ENCODE results near the gene ACSL6.

ACSL6 gene

GRCh38 chr5:131942016-131942415, 69.4 kb downstream of the ACSL6 start:
- H3K4me3 ChIP-seq (ENCODE audit: low read length), result no peak overlapping the region
- TF ChIP-seq, protein P1, sequence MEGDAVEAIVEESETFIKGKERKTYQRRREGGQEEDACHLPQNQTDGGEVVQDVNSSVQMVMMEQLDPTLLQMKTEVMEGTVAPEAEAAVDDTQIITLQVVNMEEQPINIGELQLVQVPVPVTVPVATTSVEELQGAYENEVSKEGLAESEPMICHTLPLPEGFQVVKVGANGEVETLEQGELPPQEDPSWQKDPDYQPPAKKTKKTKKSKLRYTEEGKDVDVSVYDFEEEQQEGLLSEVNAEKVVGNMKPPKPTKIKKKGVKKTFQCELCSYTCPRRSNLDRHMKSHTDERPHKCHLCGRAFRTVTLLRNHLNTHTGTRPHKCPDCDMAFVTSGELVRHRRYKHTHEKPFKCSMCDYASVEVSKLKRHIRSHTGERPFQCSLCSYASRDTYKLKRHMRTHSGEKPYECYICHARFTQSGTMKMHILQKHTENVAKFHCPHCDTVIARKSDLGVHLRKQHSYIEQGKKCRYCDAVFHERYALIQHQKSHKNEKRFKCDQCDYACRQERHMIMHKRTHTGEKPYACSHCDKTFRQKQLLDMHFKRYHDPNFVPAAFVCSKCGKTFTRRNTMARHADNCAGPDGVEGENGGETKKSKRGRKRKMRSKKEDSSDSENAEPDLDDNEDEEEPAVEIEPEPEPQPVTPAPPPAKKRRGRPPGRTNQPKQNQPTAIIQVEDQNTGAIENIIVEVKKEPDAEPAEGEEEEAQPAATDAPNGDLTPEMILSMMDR (conservative IDR thresholded peaks at IDR 0.05; ENCODE audit: low read length), result no peak
- no peak for DNase-seq (ENCODE audit: low read depth)

DNA sequence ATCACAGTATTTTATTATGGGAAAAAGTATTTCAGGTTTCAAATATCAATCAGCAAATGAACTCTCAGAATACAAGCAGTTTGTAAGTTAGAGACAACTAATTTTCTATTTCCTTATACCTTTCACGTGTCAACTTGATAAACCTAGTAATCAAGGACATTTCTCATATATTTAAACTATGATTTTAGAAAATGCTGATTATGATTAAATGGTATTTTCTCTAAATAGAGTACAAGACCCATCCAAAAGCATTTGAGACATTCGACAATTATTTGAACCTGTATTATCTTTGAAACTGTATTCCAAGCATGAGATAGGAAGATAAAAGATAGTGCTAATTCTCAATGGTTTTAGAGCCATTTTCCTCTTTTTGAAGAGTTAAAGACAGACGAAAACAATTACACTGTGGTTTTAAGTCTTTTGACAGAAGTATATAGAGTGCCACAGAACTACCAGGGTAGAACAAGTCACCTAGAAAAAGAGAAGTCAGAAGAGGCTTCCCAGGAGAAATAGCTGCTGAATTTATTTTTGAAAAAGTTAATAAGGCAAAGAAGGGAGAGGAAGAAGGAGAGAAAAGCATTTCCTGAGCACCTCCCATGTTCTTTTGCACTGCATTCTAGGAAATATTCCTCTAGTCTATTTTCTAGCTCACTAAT, 71.6 kb downstream of the ACSL6 start:
- DNase-seq (ENCODE audit: low read depth), result no peak
- H3K4me3 ChIP-seq (ENCODE audit: low read length), result no peak overlapping the region
- TF ChIP-seq, protein P1 (conservative IDR thresholded peaks at IDR 0.05; ENCODE audit: low read length), result no peak

GRCh38 chr5:131932235-131932634, 79.2 kb downstream of the ACSL6 start:
- TF ChIP-seq, protein P1 (conservative IDR thresholded peaks at IDR 0.05; ENCODE audit: low read length), result no peak
- no peak for DNase-seq (ENCODE audit: low read depth)
- H3K4me3 ChIP-seq (ENCODE audit: low read length), result no peak overlapping the region

DNA sequence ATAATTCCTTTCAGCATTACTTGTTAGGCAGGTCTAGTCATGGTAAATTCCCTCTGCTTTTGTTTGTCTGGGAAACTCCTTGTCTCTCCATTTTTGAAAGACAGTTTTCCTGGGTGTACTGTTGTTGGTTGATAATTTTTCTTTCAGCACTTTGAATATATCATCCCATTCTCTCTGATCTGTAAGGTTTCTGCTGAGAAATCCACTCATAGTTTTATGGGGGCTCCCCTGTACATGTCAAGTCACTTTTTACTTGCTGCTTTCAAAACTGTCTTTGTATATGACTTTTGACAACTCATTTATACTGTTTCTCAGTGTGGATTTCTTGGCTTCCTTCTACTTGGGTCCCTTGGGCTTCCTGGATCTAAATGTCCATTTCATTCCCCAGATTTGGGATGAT, 82.5 kb downstream of the ACSL6 start:
- no peak for DNase-seq (ENCODE audit: low read depth)
- TF ChIP-seq, protein P1 (conservative IDR thresholded peaks at IDR 0.05; ENCODE audit: low read length), result no peak
- H3K4me3 ChIP-seq (ENCODE audit: low read length), result no peak overlapping the region

DNA sequence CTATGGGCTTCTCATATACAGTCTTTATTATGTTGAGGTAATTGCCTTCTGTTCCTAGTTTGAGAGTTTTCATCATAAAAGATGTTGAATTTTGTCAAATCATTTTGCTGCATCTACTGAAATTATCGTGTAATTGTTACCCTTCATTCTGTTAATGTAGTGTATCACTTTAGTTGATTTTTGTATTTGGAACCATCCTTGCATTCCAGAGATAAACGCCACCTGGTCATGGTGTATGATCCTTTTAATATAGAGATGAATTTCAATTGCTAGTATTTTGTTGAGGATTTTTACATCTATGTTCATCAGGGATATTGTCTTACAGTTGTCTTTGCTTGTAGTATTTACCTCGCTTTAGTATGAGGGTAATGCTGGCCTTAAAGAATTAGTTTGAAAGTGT, 85.3 kb downstream of the ACSL6 start:
- TF ChIP-seq, protein P1 (conservative IDR thresholded peaks at IDR 0.05; ENCODE audit: low read length), result no peak
- H3K4me3 ChIP-seq (ENCODE audit: low read length), result no peak overlapping the region
- DNase-seq (ENCODE audit: low read depth), result no peak

DNA sequence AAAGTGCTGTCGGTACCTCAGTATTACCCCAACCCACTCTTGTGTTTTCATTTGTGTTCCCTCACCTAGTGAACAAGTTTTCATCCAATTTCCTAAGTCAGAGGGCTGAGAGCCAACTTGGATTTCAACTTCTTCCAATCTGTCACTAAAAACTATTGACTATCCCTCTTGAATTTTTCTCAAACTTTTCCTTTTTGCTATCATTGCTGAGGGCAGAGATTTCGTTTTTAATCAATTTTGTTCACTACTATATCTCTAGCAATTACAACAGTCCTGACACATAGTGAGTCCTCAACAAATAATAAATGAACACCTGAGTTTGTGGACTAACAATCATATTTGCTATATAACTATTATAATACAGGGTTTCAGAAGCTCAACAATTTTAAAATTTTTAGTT, 95.0 kb downstream of the ACSL6 start:
- no peak for DNase-seq (ENCODE audit: low read depth)
- no peak overlapping the region for H3K4me3 ChIP-seq (ENCODE audit: low read length)
- TF ChIP-seq, protein P1 (conservative IDR thresholded peaks at IDR 0.05; ENCODE audit: low read length), result no peak

- TF ChIP-seq, protein P1 (conservative IDR thresholded peaks at IDR 0.05; ENCODE audit: low read length), result no peak
- DNase-seq (ENCODE audit: low read depth), result no peak
- H3K4me3 ChIP-seq (ENCODE audit: low read length), result no peak overlapping the region
Observed at GRCh38 chr5:131914472-131914871, 97.0 kb downstream of the ACSL6 start.

Data from AG10803 (cell line).